Measurements from ENCODE around the gene PER3.

DNA sequence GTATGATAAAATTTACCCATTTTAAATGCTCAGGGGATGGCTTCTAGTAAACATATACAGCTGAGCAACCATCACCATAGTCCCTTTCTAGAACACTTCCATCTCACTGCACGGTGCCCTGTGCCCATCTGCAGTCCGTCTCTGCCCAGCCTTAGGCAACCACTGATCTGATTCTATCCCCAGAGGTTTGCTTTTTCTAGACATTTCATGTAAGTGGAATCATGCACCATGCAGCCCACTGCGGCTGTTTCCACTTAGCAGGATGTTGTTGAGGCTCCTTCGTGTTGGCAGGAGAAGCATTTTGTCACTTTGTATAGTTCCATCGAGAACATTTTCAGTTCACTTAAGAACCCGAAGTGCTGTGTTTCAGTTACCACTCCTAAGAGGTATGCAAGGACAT lies 40.7 kb upstream of the PER3 start:
- TF ChIP-seq, protein P1, sequence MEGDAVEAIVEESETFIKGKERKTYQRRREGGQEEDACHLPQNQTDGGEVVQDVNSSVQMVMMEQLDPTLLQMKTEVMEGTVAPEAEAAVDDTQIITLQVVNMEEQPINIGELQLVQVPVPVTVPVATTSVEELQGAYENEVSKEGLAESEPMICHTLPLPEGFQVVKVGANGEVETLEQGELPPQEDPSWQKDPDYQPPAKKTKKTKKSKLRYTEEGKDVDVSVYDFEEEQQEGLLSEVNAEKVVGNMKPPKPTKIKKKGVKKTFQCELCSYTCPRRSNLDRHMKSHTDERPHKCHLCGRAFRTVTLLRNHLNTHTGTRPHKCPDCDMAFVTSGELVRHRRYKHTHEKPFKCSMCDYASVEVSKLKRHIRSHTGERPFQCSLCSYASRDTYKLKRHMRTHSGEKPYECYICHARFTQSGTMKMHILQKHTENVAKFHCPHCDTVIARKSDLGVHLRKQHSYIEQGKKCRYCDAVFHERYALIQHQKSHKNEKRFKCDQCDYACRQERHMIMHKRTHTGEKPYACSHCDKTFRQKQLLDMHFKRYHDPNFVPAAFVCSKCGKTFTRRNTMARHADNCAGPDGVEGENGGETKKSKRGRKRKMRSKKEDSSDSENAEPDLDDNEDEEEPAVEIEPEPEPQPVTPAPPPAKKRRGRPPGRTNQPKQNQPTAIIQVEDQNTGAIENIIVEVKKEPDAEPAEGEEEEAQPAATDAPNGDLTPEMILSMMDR (IDR thresholded peaks at IDR 0.05) = no peak
- TF ChIP-seq POLR2A (IDR thresholded peaks at IDR 0.05) = no peak

Data from right lobe of liver (tissue), 4 donors.